ENCODE results near the gene TMOD2. TPM values are rescaled to one million over a fixed set of nuclear protein-coding genes. Genes with fewer than 3 reads are reported as not detected.

Gene TMOD2
- total RNA-seq, 6 donors from 2014 or later = 5.6 to 13.8 (median 10.9) TPM

GRCh38 chr15:51861557-51862359, 110.4 kb downstream of the TMOD2 start:
- TF ChIP-seq POLR2AphosphoS5 (IDR thresholded peaks at IDR 0.05) (no peak), EP300 (IDR thresholded peaks at IDR 0.05) (no peak), POLR2A (IDR thresholded peaks at IDR 0.05) (no peak), CTCF (IDR thresholded peaks at IDR 0.05) (no peak)
- Histone ChIP-seq H3K27ac (no peak overlapping the region), H3K36me3 (peaks cover 0 to 29% (median 17%) of the 10 kb centered on the region in 4 donors), H3K9me3 (no peaks in the 10 kb centered on the region), H3K4me3 (no peak overlapping the region), H3K27me3 (no peaks in the 10 kb centered on the region), H3K4me1 (peaks cover 5 to 27% (median 12%) of the 10 kb centered on the region in 4 donors)
- DNase-seq = no peak
- 83 to 84% methylated on average over 10 of the region's 10 CpGs for WGBS, 2 donors
- no peak for ATAC-seq (ENCODE audit: low FRiP score in 2 of 2)

- TF ChIP-seq EP300 (IDR thresholded peaks at IDR 0.05) = no peak
- TF ChIP-seq CTCF (IDR thresholded peaks at IDR 0.05) = no peak
- no peak for TF ChIP-seq POLR2A (IDR thresholded peaks at IDR 0.05)
- no peak for TF ChIP-seq POLR2AphosphoS5 (IDR thresholded peaks at IDR 0.05)
- Histone ChIP-seq H3K4me1 (peaks cover 0 to 21% (median 3%) of the 10 kb centered on the region in 4 donors), H3K27me3 (no peaks in the 10 kb centered on the region), H3K4me3 (no peak overlapping the region), H3K36me3 (peaks cover 0 to 29% (median 21%) of the 10 kb centered on the region in 4 donors), H3K9me3 (no peaks in the 10 kb centered on the region), H3K27ac (no peak overlapping the region)
- WGBS, 2 donors = 96 to 98% methylated on average over 2 of the region's 2 CpGs
- ATAC-seq (ENCODE audit: low FRiP score in 2 of 2) = no peak
- DNase-seq = no peak
These were observed 111.7 kb downstream of the TMOD2 start for GRCh38 chr15:51863131-51863530.

- H3K36me3 ChIP-seq = peaks cover 0 to 36% (median 21%) of the 10 kb centered on the region in 4 donors
- H3K27me3 ChIP-seq = no peaks in the 10 kb centered on the region
- TF ChIP-seq CTCF (IDR thresholded peaks at IDR 0.05) (no peak), EP300 (IDR thresholded peaks at IDR 0.05) (no peak), POLR2AphosphoS5 (IDR thresholded peaks at IDR 0.05) (no peak), POLR2A (IDR thresholded peaks at IDR 0.05) (no peak)
- WGBS, 2 donors = 94 to 97% methylated on average over 4 of the region's 4 CpGs
- no peak overlapping the region for H3K27ac ChIP-seq
- H3K4me3 ChIP-seq = no peak overlapping the region
- ATAC-seq (ENCODE audit: low FRiP score in 2 of 2) (no peak), DNase-seq (no peak)
- H3K4me1 ChIP-seq = peaks cover 0 to 21% (median 5%) of the 10 kb centered on the region in 4 donors
- H3K9me3 ChIP-seq = no peaks in the 10 kb centered on the region
These were observed 113.1 kb downstream of the TMOD2 start for GRCh38 chr15:51864408-51865056.

GRCh38 chr15:51865317-51865716, 113.9 kb downstream of the TMOD2 start:
- 95 to 96% methylated on average over 1 of the region's 1 CpG for WGBS, 2 donors
- Histone ChIP-seq H3K36me3 (peaks cover 0 to 44% (median 29%) of the 10 kb centered on the region in 4 donors), H3K9me3 (no peaks in the 10 kb centered on the region), H3K4me1 (peaks cover 0 to 21% (median 5%) of the 10 kb centered on the region in 4 donors), H3K27ac (no peak overlapping the region), H3K4me3 (no peak overlapping the region), H3K27me3 (no peaks in the 10 kb centered on the region)
- TF ChIP-seq POLR2AphosphoS5 (IDR thresholded peaks at IDR 0.05) (no peak), CTCF (IDR thresholded peaks at IDR 0.05) (no peak), EP300 (IDR thresholded peaks at IDR 0.05) (no peak), POLR2A (IDR thresholded peaks at IDR 0.05) (no peak)
- DNase-seq (no peak), ATAC-seq (ENCODE audit: low FRiP score in 2 of 2) (no peak)

Small RNAs within 50 kb of the gene (small RNA-seq; reads per million reads assigned to genes)
- 0 reads per million in 4 donors for gene AC090971.5
- gene RF00017 = 0 reads per million in 4 donors

Other genes starting within 250 kb of the TMOD2 start
- gene DMXL2, start 128.8 kb upstream of the TMOD2 start, total RNA-seq = 100 to 1,000 TPM in 1 of 6 donors, 10 to 100 TPM in 5; 39.8 to 140 (median 58.1) TPM
- gene SCG3, start 70.1 kb upstream of the TMOD2 start, total RNA-seq = under 1 TPM in 4 of 6 donors, not detected in 2; 0.14 to 0.40 (median 0.27) TPM
- gene LYSMD2, start 13.9 kb upstream of the TMOD2 start, total RNA-seq = 10 to 100 TPM; 13.4 to 22.8 (median 17.9) TPM
- gene TMOD3, start 78.1 kb downstream of the TMOD2 start, total RNA-seq = 10 to 100 TPM; 40.4 to 81.6 (median 72.7) TPM
- 10 to 100 TPM in 4 of 6 donors, 1 to 10 TPM in 2; 9.8 to 25.1 (median 14.2) TPM for gene LEO1, start 220.2 kb downstream of the TMOD2 start, total RNA-seq